IMR-90 (cell line): ENCODE measurements around the gene GRK5. TPM values are rescaled to one million over a fixed set of nuclear protein-coding genes. Genes with fewer than 3 reads are reported as not detected.

Experiments used
- ATAC-seq: fragments of 200-7000 bp; cut with Tn5 transposase; 2 replicates; pipeline ENCODE4 v1.9.1; 2020; ENCODE audit warnings: low read depth, mild to moderate bottlenecking, moderate library complexity
- BruUV-seq: library from RNA; stranded (reverse); fragments of 400-500 nt; replicated peaks from 2 replicates; lab custom pipeline; 2021; lab: Mats Ljungman, UMichigan
- CTCF ChIA-PET: fragments of 300-600 bp; formaldehyde crosslinking; extraction: SDS; loops from one replicate; lab custom pipeline; 2021; ENCODE audit warnings: antibody characterized with exemption; lab: Yijun Ruan, JAX
- POLR2A ChIA-PET: fragments of 300-600 bp; sonication (Branson Sonifier 250); formaldehyde crosslinking; loops from one replicate; lab custom pipeline; 2022; ENCODE audit warnings: antibody characterized with exemption; ENCODE audit not compliant: unreplicated experiment; lab: Charles Lee
- DNase-seq: peaks from one replicate; pipeline ENCODE4 v3.0.0; 2013
- H2AFZ ChIP-seq: replicated peaks from 2 replicates; pipeline ENCODE3; 2013; ENCODE audit warnings: low read length, mild to moderate bottlenecking; ENCODE audit not compliant: poor library complexity
- H2AK5ac ChIP-seq: 2 replicates; pipeline ENCODE4 v1.6.1; 2013; ENCODE audit warnings: low read depth, low read length, inconsistent platforms
- H2AK9ac ChIP-seq: replicated peaks from 2 replicates; pipeline ENCODE3; 2013; ENCODE audit warnings: mild to moderate bottlenecking, low read depth, low read length, moderate library complexity; ENCODE audit not compliant: poor library complexity
- H2BK120ac ChIP-seq: 2 replicates; pipeline ENCODE4 v1.6.1; 2013; ENCODE audit warnings: low read depth, low read length, inconsistent platforms
- H2BK15ac ChIP-seq: 3 replicates; pipeline ENCODE4 v1.6.1; 2013; ENCODE audit warnings: low read depth, low read length, inconsistent platforms
- H2BK20ac ChIP-seq: 2 replicates; pipeline ENCODE4 v1.6.1; 2013; ENCODE audit warnings: low read depth, mild to moderate bottlenecking, inconsistent platforms, low read length, moderate library complexity
- H2BK5ac ChIP-seq: 2 replicates; pipeline ENCODE4 v1.6.1; 2013; ENCODE audit warnings: mild to moderate bottlenecking, low read depth, low read length, inconsistent platforms; ENCODE audit not compliant: poor library complexity, severe bottlenecking
- H3K14ac ChIP-seq: replicated peaks from 2 replicates; pipeline ENCODE4 v1.6.1; 2013; ENCODE audit warnings: low read depth, low read length, inconsistent platforms
- H3K18ac ChIP-seq: 2 replicates; pipeline ENCODE4 v1.6.1; 2013; ENCODE audit warnings: low read depth, low read length, control low read depth
- H3K23ac ChIP-seq: 2 replicates; pipeline ENCODE4 v1.6.1; 2013; ENCODE audit warnings: low read depth, low read length, inconsistent platforms
- H3K27ac ChIP-seq: 2 replicates; pipeline ENCODE4 v1.5.1; 2013; ENCODE audit warnings: mild to moderate bottlenecking, control low read depth, low read length; ENCODE audit not compliant: insufficient read depth
- H3K27me3 ChIP-seq: 2 replicates; pipeline ENCODE4 v1.6.1; 2013; ENCODE audit warnings: low read length; ENCODE audit not compliant: control insufficient read depth, insufficient read depth
- H3K36me3 ChIP-seq: 2 replicates; pipeline ENCODE4 v1.6.1; 2013; ENCODE audit warnings: low read length, mixed read lengths; ENCODE audit not compliant: control insufficient read depth, insufficient read depth
- H3K4ac ChIP-seq: 2 replicates; pipeline ENCODE4 v1.6.1; 2013; ENCODE audit warnings: low read depth, low read length, inconsistent platforms
- H3K4me1 ChIP-seq: 2 replicates; pipeline ENCODE4 v1.6.1; 2013; ENCODE audit warnings: low read length, mixed read lengths; ENCODE audit not compliant: control insufficient read depth, insufficient read depth
- H3K4me2 ChIP-seq: 2 replicates; pipeline ENCODE4 v1.6.1; 2013; ENCODE audit warnings: low read depth, mild to moderate bottlenecking, control low read depth, low read length, moderate library complexity
- H3K4me3 ChIP-seq: 2 replicates; pipeline ENCODE4 v1.5.1; 2013; ENCODE audit warnings: low read depth, mild to moderate bottlenecking, control low read depth, low read length, moderate library complexity; ENCODE audit not compliant: insufficient read depth
- H3K56ac ChIP-seq: 2 replicates; pipeline ENCODE4 v1.6.1; 2013; ENCODE audit warnings: low read length, inconsistent platforms; ENCODE audit not compliant: insufficient read depth; ENCODE audit errors: extremely low read depth
- H3K79me1 ChIP-seq, 2 experiments: 2 replicates each; pipeline ENCODE4 v1.6.1; 2013; ENCODE audit warnings: low read length in 2 of 2, inconsistent platforms in 1 of 2, low read depth in 1 of 2
- H3K9ac ChIP-seq: 2 replicates; pipeline ENCODE4 v1.6.1; 2013; ENCODE audit warnings: low read depth, low read length, control low read depth
- H3K9me1 ChIP-seq: 2 replicates; pipeline ENCODE4 v1.6.1; 2013; ENCODE audit warnings: low read length, inconsistent platforms; ENCODE audit not compliant: insufficient read depth
- H3K9me3 ChIP-seq: 2 replicates; pipeline ENCODE4 v1.6.1; 2013; ENCODE audit warnings: low read length; ENCODE audit not compliant: control insufficient read depth, insufficient read depth
- H4K20me1 ChIP-seq: 2 replicates; pipeline ENCODE4 v1.6.1; 2013; ENCODE audit warnings: low read length, inconsistent platforms; ENCODE audit not compliant: insufficient read depth
- H4K5ac ChIP-seq: 2 replicates; pipeline ENCODE4 v1.6.1; 2013; ENCODE audit warnings: mild to moderate bottlenecking, low read depth, low read length, control low read depth
- H4K8ac ChIP-seq, 2 experiments: 2 replicates each; pipeline ENCODE4 v1.6.1; 2013; ENCODE audit warnings: low read depth in 2 of 2, low read length in 2 of 2, control low read depth in 1 of 2, inconsistent platforms in 1 of 2
- H4K91ac ChIP-seq: 2 replicates; pipeline ENCODE4 v1.6.1; 2013; ENCODE audit warnings: low read depth, low read length, inconsistent platforms; ENCODE audit not compliant: insufficient read depth
- BHLHE40 ChIP-seq: fragments of 150-350 bp; IDR thresholded peaks from 2 replicates; pipeline ENCODE4 v1.6.1; 2016; ENCODE audit warnings: mild to moderate bottlenecking, low read depth, low read length
- CEBPB ChIP-seq: IDR thresholded peaks from 2 replicates; pipeline ENCODE4 v1.6.1; 2012; ENCODE audit warnings: low read depth, low read length, improper control_type of control experiment
- CHD1 ChIP-seq: IDR thresholded peaks from 2 replicates; pipeline ENCODE4 v1.6.1; 2012; ENCODE audit warnings: low read depth, low read length, improper control_type of control experiment
- CTCF ChIP-seq: conservative IDR thresholded peaks from 2 replicates; pipeline ENCODE4 v1.5.1; 2012; ENCODE audit warnings: mild to moderate bottlenecking, low read depth, low read length, improper control_type of control experiment
- ELK1 ChIP-seq: fragments of 150-350 bp; IDR thresholded peaks from 2 replicates; pipeline ENCODE4 v1.6.1; 2016; ENCODE audit warnings: low read depth, mild to moderate bottlenecking, low read length, moderate library complexity, borderline replicate concordance
- FOS ChIP-seq: fragments of 150-350 bp; IDR thresholded peaks from 2 replicates; pipeline ENCODE4 v1.6.1; 2016; ENCODE audit warnings: low read depth, low read length
- MAFK ChIP-seq: IDR thresholded peaks from 2 replicates; pipeline ENCODE4 v1.6.1; 2012; ENCODE audit warnings: low read depth, low read length, improper control_type of control experiment
- MAZ ChIP-seq: IDR thresholded peaks from 2 replicates; pipeline ENCODE4 v1.6.1; 2012; ENCODE audit warnings: low read depth, mild to moderate bottlenecking, low read length, improper control_type of control experiment, moderate library complexity, borderline replicate concordance
- MXI1 ChIP-seq: IDR thresholded peaks from 2 replicates; pipeline ENCODE4 v1.6.1; 2012; ENCODE audit warnings: low read depth, mild to moderate bottlenecking, low read length, moderate library complexity, borderline replicate concordance
- NFE2L2 ChIP-seq: fragments of 150-350 bp; IDR thresholded peaks from 2 replicates; pipeline ENCODE4 v1.6.1; 2016; ENCODE audit warnings: low read depth, mild to moderate bottlenecking, low read length
- POLR2A ChIP-seq: IDR thresholded peaks from 2 replicates; pipeline ENCODE4 v1.6.1; 2012; ENCODE audit warnings: mild to moderate bottlenecking, low read depth, low read length
- RAD21 ChIP-seq: IDR thresholded peaks from 2 replicates; pipeline ENCODE4 v1.6.1; 2012; ENCODE audit warnings: low read length, improper control_type of control experiment
- RCOR1 ChIP-seq: IDR thresholded peaks from 2 replicates; pipeline ENCODE4 v1.6.1; 2012; ENCODE audit warnings: mild to moderate bottlenecking, low read length, improper control_type of control experiment; ENCODE audit not compliant: insufficient replicate concordance
- RFX5 ChIP-seq: IDR thresholded peaks from 2 replicates; pipeline ENCODE4 v1.8.0; 2012; ENCODE audit warnings: low read depth, mild to moderate bottlenecking, low read length, moderate library complexity
- SMC3 ChIP-seq: fragments of 150-350 bp; IDR thresholded peaks from 2 replicates; pipeline ENCODE4 v1.6.1; 2016; ENCODE audit warnings: low read depth, mild to moderate bottlenecking, antibody characterized with exemption, low read length, moderate library complexity
- WGBS, 2 experiments: methylation state at CpG; one replicate each; pipeline versions ENCODE4 v1.1.5 to v1.1.7; 2013; ENCODE audit warnings: missing lambda C conversion rate in 2 of 2; ENCODE audit not compliant: insufficient read length in 1 of 2; ENCODE audit errors: extremely low coverage in 2 of 2; 5-methylcytosine and 5-hydroxymethylcytosine counted together
- dilution Hi-C: fragments of 300-500 bp; cut with HindIII; formaldehyde crosslinking; loops from one replicate; pipeline ENCODE4 v1.14.3; 2018; ENCODE audit warnings: low sequenced_read_pairs; ENCODE audit not compliant: unreplicated experiment
- in situ Hi-C: fragments of 300-500 bp; cut with MboI; formaldehyde crosslinking; loops from 3 replicates; pipeline ENCODE4 v1.14.3; 2019; ENCODE audit warnings: low sequenced_read_pairs, inconsistent platforms, mixed read lengths
- intact Hi-C: fragments of 100-400 bp; cut with micrococcal nuclease; formaldehyde crosslinking; loops from 2 replicates; pipeline ENCODE4 v1.10.0; 2022
- polyA plus RNA-seq, 3 experiments: library from polyadenylated mRNA; depleted of rRNA; stranded (reverse); fragments of >200 nt; gene quantifications; 2 replicates each; pipeline ENCODE4 v1.2.3, GENCODE V29; 2012; ENCODE audit warnings: low replicate concordance in 1 of 3
- total RNA-seq: library from RNA; depleted of rRNA; stranded (reverse); fragments of >200 nt; gene quantifications from 2 replicates; pipeline ENCODE4 v1.2.3, GENCODE V29; 2012
- TF ChIP-seq, protein P1 (sequence below): fragments of 150-350 bp; IDR thresholded peaks from 2 replicates; pipeline ENCODE4 v1.6.1; 2017; ENCODE audit warnings: mild to moderate bottlenecking, antibody characterized with exemption, low read length, low read depth

Gene GRK5
- total and polyA plus RNA-seq, 2 of the 4 experiments (the other 2 are of a cell fraction) = 12.9 to 16.3 TPM

DNA sequence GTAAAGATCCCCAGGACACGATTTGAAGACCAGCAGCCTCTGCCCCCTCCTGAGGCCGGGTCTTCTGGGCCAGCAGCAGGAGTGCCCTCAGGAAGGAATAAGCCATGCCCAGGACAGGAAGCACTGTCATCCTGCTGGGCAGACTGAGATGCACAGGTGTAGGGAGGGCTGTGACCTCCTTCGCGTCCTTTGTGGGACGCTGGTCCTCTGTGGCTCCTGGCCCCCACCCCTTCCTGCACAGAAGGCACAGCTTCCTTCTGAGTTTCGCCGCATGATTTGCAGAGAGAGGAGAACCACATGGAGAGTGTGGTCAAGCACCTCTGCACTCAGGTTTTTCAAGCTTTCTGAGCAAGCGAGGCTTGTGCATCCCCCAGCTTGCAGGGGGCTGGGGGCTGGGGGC is 222.4 kb downstream of the GRK5 start:
- H2AFZ ChIP-seq = no peak overlapping the region
- H2BK5ac ChIP-seq = no peak overlapping the region
- H4K5ac ChIP-seq = no peak overlapping the region
- no peak overlapping the region for H4K91ac ChIP-seq
- H2BK120ac ChIP-seq = no peak overlapping the region
- H3K27me3 ChIP-seq = no peaks in the 10 kb centered on the region
- dilution Hi-C loops = no loop called here
- no peak overlapping the region for H3K4me2 ChIP-seq
- no peak overlapping the region for H4K8ac ChIP-seq
- no peak overlapping the region for H2BK20ac ChIP-seq
- TF ChIP-seq RCOR1 (no peak), CEBPB (no peak), CTCF (no peak), MAZ (no peak), CHD1 (no peak), RAD21 (no peak), MAFK (no peak), ELK1 (no peak), RFX5 (no peak), BHLHE40 (no peak), FOS (no peak), NFE2L2 (no peak), POLR2A (no peak), MXI1 (no peak), SMC3 (no peak)
- TF ChIP-seq, protein P1, sequence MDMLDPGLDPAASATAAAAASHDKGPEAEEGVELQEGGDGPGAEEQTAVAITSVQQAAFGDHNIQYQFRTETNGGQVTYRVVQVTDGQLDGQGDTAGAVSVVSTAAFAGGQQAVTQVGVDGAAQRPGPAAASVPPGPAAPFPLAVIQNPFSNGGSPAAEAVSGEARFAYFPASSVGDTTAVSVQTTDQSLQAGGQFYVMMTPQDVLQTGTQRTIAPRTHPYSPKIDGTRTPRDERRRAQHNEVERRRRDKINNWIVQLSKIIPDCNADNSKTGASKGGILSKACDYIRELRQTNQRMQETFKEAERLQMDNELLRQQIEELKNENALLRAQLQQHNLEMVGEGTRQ = no peak
- no peak overlapping the region for H3K4ac ChIP-seq
- no peak overlapping the region for H2AK5ac ChIP-seq
- H3K36me3 ChIP-seq = peaks cover 86% of the 10 kb centered on the region
- WGBS, 2 experiments = 80% methylated on average over 1 of the region's 8 CpGs; no CpG with 5 or more reads in 1 of the 2 experiments
- no peak overlapping the region for H2AK9ac ChIP-seq
- H3K9me1 ChIP-seq = peaks cover 17% of the 10 kb centered on the region
- H3K79me1 ChIP-seq = peaks cover 28 to 37% of the 10 kb centered on the region in 2 experiments; a peak in 3 of 4 replicates
- intact Hi-C loops = no loop called here
- BruUV-seq = no TSS peak
- H3K27ac ChIP-seq = no peak overlapping the region
- no peak overlapping the region for H2BK15ac ChIP-seq
- no peak for ATAC-seq
- H3K4me3 ChIP-seq = no peak overlapping the region
- no peak overlapping the region for H3K9ac ChIP-seq
- H3K18ac ChIP-seq = no peak overlapping the region
- no peak overlapping the region for H3K14ac ChIP-seq
- no peaks in the 10 kb centered on the region for H3K9me3 ChIP-seq
- in situ Hi-C loops = no loop called here
- no peak for DNase-seq
- H3K23ac ChIP-seq = no peak overlapping the region
- H4K20me1 ChIP-seq = peaks cover 30% of the 10 kb centered on the region
- no peak overlapping the region for H3K56ac ChIP-seq
- CTCF ChIA-PET = no interaction called here
- POLR2A ChIA-PET = no interaction called here
- no peaks in the 10 kb centered on the region; the same call in 1 of the 2 replicates for H3K4me1 ChIP-seq
